MCF 10A (cell line): ENCODE measurements around the gene HOXD12. TPM values are rescaled to one million over a fixed set of nuclear protein-coding genes. Genes with fewer than 3 reads are reported as not detected.

Source experiments
- BruUV-seq: library from RNA; stranded (reverse); fragments of 400-500 nt; replicated peaks from 2 replicates; lab custom pipeline; 2021; lab: Mats Ljungman, UMichigan
- CTCF ChIA-PET: fragments of 300-600 bp; sonication (Branson Sonifier 250); formaldehyde crosslinking; extraction: SDS; loops from one replicate; lab custom pipeline; 2021; ENCODE audit warnings: antibody characterized with exemption, inconsistent platforms; lab: Yijun Ruan, JAX
- POLR2A ChIA-PET: fragments of 300-600, 350-650 bp; sonication (Branson Sonifier 250); formaldehyde crosslinking; extraction: SDS; loops from one replicate; lab custom pipeline; 2020; ENCODE audit warnings: antibody characterized with exemption, inconsistent platforms; lab: Yijun Ruan, JAX
- DNase-seq: peaks from one replicate; pipeline ENCODE4 v3.0.0-alpha.2; 2018; ENCODE audit not compliant: unreplicated experiment
- H3K27ac Mint-ChIP-seq: one replicate; pipeline ENCODE4 v1.8.0; 2022; ENCODE audit warnings: mild to moderate bottlenecking, low read depth, mixed read lengths; ENCODE audit not compliant: unreplicated experiment
- H3K27me3 Mint-ChIP-seq: one replicate; pipeline ENCODE4 v1.8.0; 2022; ENCODE audit warnings: mixed read lengths; ENCODE audit not compliant: insufficient read depth, unreplicated experiment
- H3K36me3 Mint-ChIP-seq: one replicate; pipeline ENCODE4 v1.8.0; 2022; ENCODE audit warnings: mild to moderate bottlenecking, moderate library complexity, mixed read lengths; ENCODE audit not compliant: insufficient read depth, unreplicated experiment
- H3K4me1 Mint-ChIP-seq: one replicate; pipeline ENCODE4 v1.8.0; 2022; ENCODE audit warnings: mixed read lengths; ENCODE audit not compliant: insufficient read depth, unreplicated experiment
- H3K4me3 Mint-ChIP-seq: one replicate; pipeline ENCODE4 v1.8.0; 2022; ENCODE audit warnings: mild to moderate bottlenecking, moderate library complexity, mixed read lengths; ENCODE audit not compliant: unreplicated experiment
- H3K9me3 Mint-ChIP-seq: one replicate; pipeline ENCODE4 v1.8.0; 2022; ENCODE audit warnings: mixed read lengths; ENCODE audit not compliant: unreplicated experiment
- intact Hi-C: fragments of 100-400 bp; cut with micrococcal nuclease; formaldehyde crosslinking; loops from 2 replicates; pipeline ENCODE4 v1.14.1; 2022
- total RNA-seq: library from RNA; stranded (reverse); gene quantifications from 2 replicates; pipeline ENCODE4 v1.2.3, GENCODE V29; 2022
- TF ChIP-seq, protein P1 (sequence below): fragments of 200-600 bp; IDR thresholded peaks from one replicate; pipeline ENCODE4 v1.8.0; 2022; ENCODE audit warnings: antibody characterized with exemption, mild to moderate bottlenecking; ENCODE audit not compliant: unreplicated experiment

HOXD12 gene
- total RNA-seq, 1 experiment from 2014 or later, result not detected

- Mint-ChIP-seq H3K4me1 (peaks cover 15% of the 10 kb centered on the region), H3K9me3 (no peaks in the 10 kb centered on the region), H3K36me3 (no peaks in the 10 kb centered on the region), H3K4me3 (no peak overlapping the region), H3K27ac (no peak overlapping the region), H3K27me3 (peaks cover 75% of the 10 kb centered on the region)
- intact Hi-C loops, result no loop called here
- no TSS peak for BruUV-seq
- DNase-seq, result no peak
- TF ChIP-seq, protein P1, sequence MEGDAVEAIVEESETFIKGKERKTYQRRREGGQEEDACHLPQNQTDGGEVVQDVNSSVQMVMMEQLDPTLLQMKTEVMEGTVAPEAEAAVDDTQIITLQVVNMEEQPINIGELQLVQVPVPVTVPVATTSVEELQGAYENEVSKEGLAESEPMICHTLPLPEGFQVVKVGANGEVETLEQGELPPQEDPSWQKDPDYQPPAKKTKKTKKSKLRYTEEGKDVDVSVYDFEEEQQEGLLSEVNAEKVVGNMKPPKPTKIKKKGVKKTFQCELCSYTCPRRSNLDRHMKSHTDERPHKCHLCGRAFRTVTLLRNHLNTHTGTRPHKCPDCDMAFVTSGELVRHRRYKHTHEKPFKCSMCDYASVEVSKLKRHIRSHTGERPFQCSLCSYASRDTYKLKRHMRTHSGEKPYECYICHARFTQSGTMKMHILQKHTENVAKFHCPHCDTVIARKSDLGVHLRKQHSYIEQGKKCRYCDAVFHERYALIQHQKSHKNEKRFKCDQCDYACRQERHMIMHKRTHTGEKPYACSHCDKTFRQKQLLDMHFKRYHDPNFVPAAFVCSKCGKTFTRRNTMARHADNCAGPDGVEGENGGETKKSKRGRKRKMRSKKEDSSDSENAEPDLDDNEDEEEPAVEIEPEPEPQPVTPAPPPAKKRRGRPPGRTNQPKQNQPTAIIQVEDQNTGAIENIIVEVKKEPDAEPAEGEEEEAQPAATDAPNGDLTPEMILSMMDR, result no peak
- ChIA-PET POLR2A (interaction anchor here (1.0 kb wide), 1 partner anchor 829 kb away, joined by 3 read pairs; no protein-coding TSS in a partner anchor), CTCF (interaction anchor here (0.6 to 1.4 kb wide), 7 partner anchors 8 to 1427 kb away, joined by 3 to 4 read pairs (median 3); no protein-coding TSS in a partner anchor)
Observed at GRCh38 chr2:176093145-176093897, 6.3 kb upstream of the HOXD12 start.

DNA sequence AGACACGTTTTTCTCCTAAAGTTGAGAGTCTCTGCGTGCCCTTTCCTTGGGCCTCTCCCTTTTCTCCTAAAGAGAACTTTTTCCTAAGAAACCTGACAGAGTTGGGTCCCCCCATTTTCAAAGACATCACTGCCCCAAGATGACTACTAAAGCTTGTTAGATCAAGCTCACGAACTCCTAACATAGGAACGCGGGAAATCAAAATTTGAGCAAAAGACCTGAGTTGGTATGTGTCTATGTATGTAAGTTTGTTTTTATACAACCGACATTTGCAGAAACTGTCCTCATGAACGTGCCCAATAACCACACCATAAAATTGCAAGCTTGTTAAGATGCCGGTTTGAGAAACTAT, 5.7 kb upstream of the HOXD12 start:
- H3K4me3 Mint-ChIP-seq, result no peak overlapping the region
- no peak overlapping the region for H3K27ac Mint-ChIP-seq
- peaks cover 75% of the 10 kb centered on the region for H3K27me3 Mint-ChIP-seq
- ChIA-PET POLR2A (interaction anchor here (1.0 kb wide), 1 partner anchor 829 kb away, joined by 3 read pairs; no protein-coding TSS in a partner anchor), CTCF (interaction anchor here (0.6 to 4.6 kb wide), 9 partner anchors 8 to 1428 kb away, joined by 3 to 38 read pairs (median 3); no protein-coding TSS in a partner anchor)
- DNase-seq, result no peak
- peaks cover 13% of the 10 kb centered on the region for H3K4me1 Mint-ChIP-seq
- no peaks in the 10 kb centered on the region for H3K36me3 Mint-ChIP-seq
- TF ChIP-seq, protein P1, result no peak
- no peaks in the 10 kb centered on the region for H3K9me3 Mint-ChIP-seq
- no TSS peak for BruUV-seq
- intact Hi-C loops, result no loop called here

DNA sequence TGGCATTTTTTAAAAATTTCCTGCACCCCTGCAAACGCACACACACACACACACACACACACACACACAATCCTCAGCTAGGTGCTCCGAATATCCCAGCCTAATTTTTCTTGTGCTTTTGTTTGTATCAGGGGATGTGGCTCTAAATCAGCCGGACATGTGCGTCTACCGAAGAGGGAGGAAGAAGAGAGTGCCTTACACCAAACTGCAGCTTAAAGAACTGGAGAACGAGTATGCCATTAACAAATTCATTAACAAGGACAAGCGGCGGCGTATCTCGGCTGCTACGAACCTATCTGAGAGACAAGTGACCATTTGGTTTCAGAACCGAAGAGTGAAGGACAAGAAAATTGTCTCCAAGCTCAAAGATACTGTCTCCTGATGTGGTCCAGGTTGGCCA, 5.2 kb upstream of the HOXD12 start:
- ChIA-PET CTCF (interaction anchor here (0.7 to 4.6 kb wide), 9 partner anchors 9 to 1122 kb away, joined by 3 to 38 read pairs (median 3); no protein-coding TSS in a partner anchor), POLR2A (interaction anchor here (1.0 kb wide), 1 partner anchor 830 kb away, joined by 3 read pairs; no protein-coding TSS in a partner anchor)
- no peak for DNase-seq
- Mint-ChIP-seq H3K36me3 (no peaks in the 10 kb centered on the region), H3K27ac (no peak overlapping the region), H3K4me1 (peaks cover 13% of the 10 kb centered on the region), H3K27me3 (peaks cover 75% of the 10 kb centered on the region), H3K9me3 (no peaks in the 10 kb centered on the region), H3K4me3 (no peak overlapping the region)
- TF ChIP-seq, protein P1, result no peak
- intact Hi-C loops, result no loop called here
- no TSS peak for BruUV-seq

GRCh38 chr2:176095421-176095820, 4.2 kb upstream of the HOXD12 start:
- H3K36me3 Mint-ChIP-seq, result no peaks in the 10 kb centered on the region
- no peak overlapping the region for H3K27ac Mint-ChIP-seq
- intact Hi-C loops, result loop anchor here (5.0 kb wide), 2 partner anchors 1063 to 1393 kb away; no protein-coding TSS in a partner anchor
- DNase-seq, result no peak
- H3K4me3 Mint-ChIP-seq, result no peak overlapping the region
- ChIA-PET POLR2A (interaction anchor here (0.8 to 1.5 kb wide), 3 partner anchors 789 to 1097 kb away, joined by 3 to 5 read pairs (median 3); partner anchors contain the start of gene ATF2), CTCF (interaction anchor here (0.6 to 4.6 kb wide), 10 partner anchors 7 to 1397 kb away, joined by 3 to 38 read pairs (median 4); no protein-coding TSS in a partner anchor)
- BruUV-seq, result no TSS peak
- no peaks in the 10 kb centered on the region for H3K9me3 Mint-ChIP-seq
- peaks cover 65% of the 10 kb centered on the region for H3K27me3 Mint-ChIP-seq
- H3K4me1 Mint-ChIP-seq, result peaks cover 13% of the 10 kb centered on the region
- TF ChIP-seq, protein P1, result no peak
